Parathyroid adenoma (tissue), 2 donors: Measurements from ENCODE around the gene ELAPOR1.

Source experiments
- H2AFZ ChIP-seq: fragments of 300-600 bp; sonication (generic); one replicate; pipeline ENCODE4 v1.7.0; 2017; ENCODE audit warnings: antibody characterized with exemption, mild to moderate bottlenecking
- H3K27ac ChIP-seq: fragments of 300-600 bp; sonication (generic); one replicate; pipeline ENCODE4 v1.7.0; 2017
- H3K27me3 ChIP-seq: fragments of 300-600 bp; sonication (generic); one replicate; pipeline ENCODE4 v1.7.0; 2017; ENCODE audit warnings: low read length; ENCODE audit not compliant: control insufficient read depth, insufficient read depth
- H3K36me3 ChIP-seq: fragments of 300-600 bp; sonication (generic); one replicate; pipeline ENCODE4 v1.7.0; 2017; ENCODE audit warnings: low read length; ENCODE audit not compliant: control insufficient read depth, insufficient read depth
- H3K4me1 ChIP-seq: fragments of 300-600 bp; sonication (generic); one replicate; pipeline ENCODE4 v1.7.0; 2017; ENCODE audit warnings: control low read depth
- H3K4me2 ChIP-seq: fragments of 300-600 bp; sonication (generic); one replicate; pipeline ENCODE4 v1.7.0; 2017; ENCODE audit warnings: low read length
- H3K4me3 ChIP-seq: fragments of 300-600 bp; sonication (generic); one replicate; pipeline ENCODE4 v1.7.0; 2017; ENCODE audit warnings: low read depth, low read length
- H3K79me2 ChIP-seq: fragments of 300-600 bp; sonication (generic); one replicate; pipeline ENCODE4 v1.7.0; 2017; ENCODE audit warnings: control low read depth
- H3K9ac ChIP-seq: fragments of 300-600 bp; sonication (generic); one replicate; pipeline ENCODE4 v1.7.0; 2017; ENCODE audit warnings: mild to moderate bottlenecking
- H3K9me3 ChIP-seq: fragments of 300-600 bp; sonication (generic); one replicate; pipeline ENCODE4 v1.7.0; 2017; ENCODE audit warnings: low read length; ENCODE audit not compliant: control insufficient read depth
- CTCF ChIP-seq: fragments of 300-600 bp; sonication (generic); IDR thresholded peaks from one replicate; pipeline ENCODE4 v1.7.0; 2017; ENCODE audit warnings: antibody characterized with exemption, mild to moderate bottlenecking
- donor health status: primary hyperparathyroidism.

ELAPOR1 gene

DNA sequence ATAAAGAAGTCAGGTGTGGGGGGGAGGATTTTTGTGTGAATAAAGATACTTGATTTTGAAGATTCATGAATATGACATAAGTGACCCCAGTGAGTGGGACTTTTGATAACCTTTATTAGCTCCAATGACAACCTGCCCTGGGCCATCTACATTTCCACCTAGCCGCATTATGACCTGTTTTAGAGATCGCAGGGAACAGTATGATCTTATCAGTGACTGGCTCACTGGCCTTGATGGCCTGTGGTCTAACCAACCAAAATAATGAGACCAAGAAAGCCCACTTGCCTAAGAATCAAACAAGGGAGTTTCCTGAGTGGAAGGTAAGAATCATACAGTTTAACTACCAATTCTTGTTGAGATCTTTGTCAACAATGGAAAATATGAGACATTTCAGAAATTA lies 1.8 kb downstream of the ELAPOR1 start:
- no peak overlapping the region for H3K9ac ChIP-seq
- H3K36me3 ChIP-seq: no peaks in the 10 kb centered on the region
- H3K4me3 ChIP-seq: no peak overlapping the region
- peaks cover 8% of the 10 kb centered on the region for H3K4me1 ChIP-seq
- no peaks in the 10 kb centered on the region for H3K27me3 ChIP-seq
- no peak overlapping the region for H3K4me2 ChIP-seq
- no peaks in the 10 kb centered on the region for H3K9me3 ChIP-seq
- H3K27ac ChIP-seq: no peak overlapping the region
- no peaks in the 10 kb centered on the region for H3K79me2 ChIP-seq
- no peak overlapping the region for H2AFZ ChIP-seq
- no peak for TF ChIP-seq CTCF

GRCh38 chr1:109116286-109116685 lies 2.4 kb downstream of the ELAPOR1 start:
- Histone ChIP-seq H3K9ac (no peak overlapping the region), H2AFZ (no peak overlapping the region), H3K36me3 (no peaks in the 10 kb centered on the region), H3K27me3 (no peaks in the 10 kb centered on the region), H3K9me3 (no peaks in the 10 kb centered on the region), H3K79me2 (no peaks in the 10 kb centered on the region), H3K4me1 (peaks cover 8% of the 10 kb centered on the region), H3K27ac (no peak overlapping the region), H3K4me3 (no peak overlapping the region), H3K4me2 (no peak overlapping the region)
- TF ChIP-seq CTCF: no peak

DNA sequence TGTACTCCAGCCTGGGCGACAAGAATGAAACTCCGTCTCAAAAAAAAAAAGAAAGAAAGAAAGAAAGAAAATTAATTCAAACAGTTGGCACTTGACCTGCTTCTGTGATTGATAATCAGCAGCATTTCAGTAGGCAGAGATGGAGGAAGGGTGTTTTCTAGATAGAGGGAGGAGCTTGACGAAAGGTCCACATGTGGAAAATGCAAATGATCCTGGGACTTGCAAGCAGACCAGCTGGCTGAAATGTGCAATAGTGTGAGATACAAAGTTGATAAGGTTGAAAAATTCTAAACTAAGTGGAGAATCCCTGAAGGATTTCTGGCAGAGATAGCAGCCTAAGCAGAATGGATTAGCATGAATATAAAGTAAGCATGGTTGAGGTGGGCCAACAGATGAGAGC lies 4.2 kb downstream of the ELAPOR1 start:
- Histone ChIP-seq H3K4me3 (no peak overlapping the region), H3K9ac (no peak overlapping the region), H3K79me2 (peaks cover 3% of the 10 kb centered on the region), H3K36me3 (no peaks in the 10 kb centered on the region), H3K27ac (no peak overlapping the region), H3K4me1 (peaks cover 5% of the 10 kb centered on the region), H3K27me3 (no peaks in the 10 kb centered on the region), H2AFZ (no peak overlapping the region), H3K4me2 (no peak overlapping the region), H3K9me3 (no peaks in the 10 kb centered on the region)
- TF ChIP-seq CTCF: no peak

- TF ChIP-seq CTCF: no peak
- Histone ChIP-seq H3K27ac (no peak overlapping the region), H3K9ac (no peak overlapping the region), H3K4me1 (peaks cover 5% of the 10 kb centered on the region), H3K79me2 (peaks cover 6% of the 10 kb centered on the region), H3K9me3 (no peaks in the 10 kb centered on the region), H3K36me3 (no peaks in the 10 kb centered on the region), H3K27me3 (no peaks in the 10 kb centered on the region), H2AFZ (no peak overlapping the region), H3K4me3 (no peak overlapping the region), H3K4me2 (no peak overlapping the region)
Observed at GRCh38 chr1:109120356-109120755, 6.4 kb downstream of the ELAPOR1 start.

GRCh38 chr1:109131059-109131458 lies 17.1 kb downstream of the ELAPOR1 start:
- H3K9ac ChIP-seq: no peak overlapping the region
- H3K79me2 ChIP-seq: no peaks in the 10 kb centered on the region
- no peak overlapping the region for H3K27ac ChIP-seq

More at GRCh38 chr1:109131059-109131458, 17.1 kb downstream of the ELAPOR1 start:
- Histone ChIP-seq H3K36me3 (no peaks in the 10 kb centered on the region), H3K4me1 (peaks cover 2% of the 10 kb centered on the region), H3K9me3 (no peaks in the 10 kb centered on the region), H3K27me3 (no peaks in the 10 kb centered on the region), H2AFZ (no peak overlapping the region), H3K4me3 (no peak overlapping the region), H3K4me2 (no peak overlapping the region)
- no peak for TF ChIP-seq CTCF
